Measurements from ENCODE around the gene SLC2A11. TPM values are rescaled to one million over a fixed set of nuclear protein-coding genes. Genes with fewer than 3 reads are reported as not detected.

The SLC2A11 gene
- total RNA-seq, 2 experiments from 2014 or later: 16.4 to 50.2 TPM

DNA sequence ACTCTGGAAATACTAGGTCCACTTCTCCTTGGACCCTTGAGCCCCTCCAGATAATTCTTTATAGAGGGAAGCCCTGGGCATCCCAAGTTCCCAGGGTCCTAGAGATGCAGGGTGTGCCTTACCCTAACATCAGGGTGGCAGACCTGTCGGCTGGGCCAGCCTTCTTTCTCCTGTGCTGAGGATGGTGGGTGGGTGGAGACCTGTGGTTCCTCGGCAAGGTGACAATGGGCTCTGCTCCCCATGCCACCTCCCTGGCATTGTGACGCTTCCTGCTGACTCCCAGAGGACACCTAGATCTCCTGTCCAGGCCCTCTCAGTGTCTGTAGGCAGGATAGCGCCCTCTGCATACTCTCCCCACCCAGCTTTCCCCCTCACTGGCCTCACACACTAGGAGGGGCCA, 15.1 kb upstream of the SLC2A11 start:
- Histone ChIP-seq H4K20me1 (ENCODE audit: insufficient read depth, low read length) (no peaks in the 10 kb centered on the region), H3K36me3 (ENCODE audit: insufficient read depth, low read length) (peaks cover 4% of the 10 kb centered on the region; the same call in 1 of the 2 replicates), H2AFZ (ENCODE audit: low read length) (no peak overlapping the region), H3K27ac (ENCODE audit: low read depth, low read length, poor library complexity, severe bottlenecking) (no peak overlapping the region), H3K9me3 (ENCODE audit: low read length) (no peaks in the 10 kb centered on the region), H3K4me1 (ENCODE audit: insufficient read depth, low read length, poor library complexity, severe bottlenecking) (peaks cover 71% of the 10 kb centered on the region), H3K9me2 (ENCODE audit: insufficient read depth, low read length) (no peaks in the 10 kb centered on the region), H3K4me2 (ENCODE audit: low read length) (no peak overlapping the region), H3K4me3 (ENCODE audit: low read depth, low read length, poor library complexity, severe bottlenecking) (no peak overlapping the region), H3K79me2 (ENCODE audit: insufficient read depth, low read depth, low read length) (no peaks in the 10 kb centered on the region)
- intact Hi-C loops (cut with micrococcal nuclease; ENCODE audit: unreplicated experiment): no loop called here
- no peak for DNase-seq (ENCODE audit: low spot score)
- POLR2A ChIA-PET: interaction anchor here (0.6 kb wide), 2 partner anchors 43 to 824 kb away, joined by 5 to 6 read pairs; no protein-coding TSS in a partner anchor
- no TSS peak for BruUV-seq (replicated peaks)
- no peak for TF ChIP-seq EZH2phosphoT487 (IDR thresholded peaks at IDR 0.05; ENCODE audit: borderline replicate concordance, low read depth, low read length)
- TF ChIP-seq, protein P1, sequence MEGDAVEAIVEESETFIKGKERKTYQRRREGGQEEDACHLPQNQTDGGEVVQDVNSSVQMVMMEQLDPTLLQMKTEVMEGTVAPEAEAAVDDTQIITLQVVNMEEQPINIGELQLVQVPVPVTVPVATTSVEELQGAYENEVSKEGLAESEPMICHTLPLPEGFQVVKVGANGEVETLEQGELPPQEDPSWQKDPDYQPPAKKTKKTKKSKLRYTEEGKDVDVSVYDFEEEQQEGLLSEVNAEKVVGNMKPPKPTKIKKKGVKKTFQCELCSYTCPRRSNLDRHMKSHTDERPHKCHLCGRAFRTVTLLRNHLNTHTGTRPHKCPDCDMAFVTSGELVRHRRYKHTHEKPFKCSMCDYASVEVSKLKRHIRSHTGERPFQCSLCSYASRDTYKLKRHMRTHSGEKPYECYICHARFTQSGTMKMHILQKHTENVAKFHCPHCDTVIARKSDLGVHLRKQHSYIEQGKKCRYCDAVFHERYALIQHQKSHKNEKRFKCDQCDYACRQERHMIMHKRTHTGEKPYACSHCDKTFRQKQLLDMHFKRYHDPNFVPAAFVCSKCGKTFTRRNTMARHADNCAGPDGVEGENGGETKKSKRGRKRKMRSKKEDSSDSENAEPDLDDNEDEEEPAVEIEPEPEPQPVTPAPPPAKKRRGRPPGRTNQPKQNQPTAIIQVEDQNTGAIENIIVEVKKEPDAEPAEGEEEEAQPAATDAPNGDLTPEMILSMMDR (conservative IDR thresholded peaks at IDR 0.05; ENCODE audit: low read length): peak; percentile 33; the same call in 1 of the 2 replicates
- CTCF ChIA-PET (ENCODE audit: unreplicated experiment): no interaction called here

DNA sequence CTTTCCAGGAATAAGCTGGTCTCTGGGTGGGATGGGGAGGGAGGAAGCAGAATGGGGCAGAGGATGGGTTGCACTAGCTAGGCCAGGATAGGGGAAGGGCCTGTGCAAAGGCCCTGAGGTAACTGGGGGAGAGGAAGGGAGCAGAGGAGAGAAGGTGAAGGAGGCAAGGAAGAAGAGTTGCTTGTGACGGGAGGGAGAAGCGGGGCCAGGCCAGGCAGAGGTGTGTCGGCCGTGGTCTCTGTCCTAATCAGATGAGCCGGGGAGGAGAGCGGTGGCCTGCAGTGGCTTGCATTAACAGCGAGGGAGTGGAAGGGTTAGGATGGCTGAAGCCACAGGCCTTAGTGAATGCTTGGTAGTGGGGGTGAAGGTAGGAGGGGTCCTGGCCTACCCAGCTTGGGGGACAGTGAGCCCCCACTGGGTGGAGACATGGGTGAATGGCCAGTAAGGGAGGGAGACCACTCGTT, 12.9 kb upstream of the SLC2A11 start:
- peaks cover 79% of the 10 kb centered on the region for H3K4me1 ChIP-seq (ENCODE audit: insufficient read depth, low read length, poor library complexity, severe bottlenecking)
- no peaks in the 10 kb centered on the region for H3K79me2 ChIP-seq (ENCODE audit: insufficient read depth, low read depth, low read length)
- no peaks in the 10 kb centered on the region for H3K9me2 ChIP-seq (ENCODE audit: insufficient read depth, low read length)
- H3K4me2 ChIP-seq (ENCODE audit: low read length): peak overlapping the region; percentile 76
- DNase-seq (ENCODE audit: low spot score): no peak
- ChIA-PET POLR2A (interaction anchor here (1.8 to 3.7 kb wide), 6 partner anchors 13 to 92 kb away, joined by 4 to 43 read pairs (median 9); partner anchors contain the start of gene SLC2A11), CTCF (ENCODE audit: unreplicated experiment) (interaction anchor here (0.5 to 1.7 kb wide), 5 partner anchors 13 to 286 kb away, joined by 3 to 14 read pairs (median 5); partner anchors contain the start of gene SLC2A11)
- no peaks in the 10 kb centered on the region for H3K36me3 ChIP-seq (ENCODE audit: insufficient read depth, low read length)
- intact Hi-C loops (cut with micrococcal nuclease; ENCODE audit: unreplicated experiment): loop anchor here (1.0 to 5.0 kb wide), 3 partner anchors 41 to 217 kb away; partner anchors contain the start of genes VPREB3 and ZNF70
- no peaks in the 10 kb centered on the region for H4K20me1 ChIP-seq (ENCODE audit: insufficient read depth, low read length)
- TF ChIP-seq, protein P1 (conservative IDR thresholded peaks at IDR 0.05; ENCODE audit: low read length): no peak
- no peak for TF ChIP-seq EZH2phosphoT487 (IDR thresholded peaks at IDR 0.05; ENCODE audit: borderline replicate concordance, low read depth, low read length)
- H2AFZ ChIP-seq (ENCODE audit: low read length): peak overlapping the region; percentile 25; the same call in 1 of the 2 replicates
- BruUV-seq (replicated peaks): no TSS peak
- H3K4me3 ChIP-seq (ENCODE audit: low read depth, low read length, poor library complexity, severe bottlenecking): peak overlapping the region; percentile 21
- H3K27ac ChIP-seq (ENCODE audit: low read depth, low read length, poor library complexity, severe bottlenecking): peak overlapping the region; percentile 82
- H3K9me3 ChIP-seq (ENCODE audit: low read length): no peaks in the 10 kb centered on the region

All from OCI-LY7 (cell line).